Activated naive CD8-positive, alpha-beta T cell treated with anti-CD3 and anti-CD28 coated beads, Interleukin-2, amount 10 ng/mL, durations not matched to agents 7 days and 5 days (primary cell): Measurements from ENCODE around the gene NPDC1. TPM values are rescaled to one million over a fixed set of nuclear protein-coding genes. Genes with fewer than 3 reads are reported as not detected.
"Not testable (repeated sequence)": the region's sequence is repeated elsewhere in the genome, so short reads cannot be mapped to it uniquely, and the experiment has no call there.

Experiments
- ATAC-seq: fragments of 150-1000 bp; cut with Tn5 transposase; one replicate; pipeline ENCODE4 v1.10.0; 2021; ENCODE audit warnings: low read depth, moderate library complexity
- POLR2A ChIA-PET: fragments of 350-600 bp; sonication (Branson Sonifier 250); formaldehyde crosslinking; loops from one replicate; lab custom pipeline; 2021; ENCODE audit warnings: antibody characterized with exemption; lab: Charles Lee
- DNase-seq: peaks from one replicate; pipeline ENCODE4 v3.0.0; 2021
- H3K27ac Mint-ChIP-seq: one replicate; pipeline ENCODE4 v1.8.0; 2022; ENCODE audit warnings: mild to moderate bottlenecking, mixed read lengths
- H3K27me3 Mint-ChIP-seq: one replicate; pipeline ENCODE4 v1.8.0; 2022; ENCODE audit warnings: mild to moderate bottlenecking, moderate library complexity, mixed read lengths
- H3K36me3 Mint-ChIP-seq: one replicate; pipeline ENCODE4 v1.8.0; 2021; ENCODE audit warnings: mild to moderate bottlenecking, mixed read lengths
- H3K4me1 Mint-ChIP-seq: one replicate; pipeline ENCODE4 v1.8.0; 2021; ENCODE audit warnings: mixed read lengths
- H3K4me3 Mint-ChIP-seq: one replicate; pipeline ENCODE4 v1.8.0; 2022; ENCODE audit warnings: mild to moderate bottlenecking, moderate library complexity, mixed read lengths
- H3K9me3 Mint-ChIP-seq: one replicate; pipeline ENCODE4 v1.8.0; 2021; ENCODE audit warnings: mixed read lengths
- total RNA-seq, 2 experiments: library from RNA; stranded (reverse); gene quantifications; one replicate each; pipeline ENCODE4 v1.2.3, GENCODE V29; 2021

The NPDC1 gene
- total RNA-seq, 2 experiments from 2014 or later = 22.4 to 27.0 TPM

DNA sequence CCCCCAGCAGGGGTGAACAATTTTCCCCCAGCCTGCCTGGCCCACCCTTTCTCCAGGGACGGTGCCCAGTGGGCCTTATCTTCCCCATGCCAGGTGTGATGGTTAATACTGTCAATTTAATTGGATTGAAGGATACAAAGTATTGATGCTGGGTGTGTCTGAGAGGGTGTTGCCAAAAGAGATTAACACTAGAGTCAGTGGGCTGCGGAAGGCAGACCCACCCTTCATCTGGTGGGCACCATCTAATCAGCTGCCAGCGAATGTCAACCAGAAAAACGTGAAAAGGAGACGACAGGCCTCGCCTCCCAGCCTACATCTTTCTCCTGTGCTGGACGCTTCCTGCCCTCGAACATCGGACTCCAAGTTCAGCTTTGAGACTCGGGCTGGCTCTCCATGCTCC, 8.5 kb downstream of the NPDC1 start:
- no peaks in the 10 kb centered on the region for H3K9me3 Mint-ChIP-seq
- H3K27ac Mint-ChIP-seq = no peak overlapping the region
- ATAC-seq (no peak), DNase-seq (no peak)
- H3K36me3 Mint-ChIP-seq = no peaks in the 10 kb centered on the region
- H3K4me1 Mint-ChIP-seq = peaks cover 8% of the 10 kb centered on the region
- no peaks in the 10 kb centered on the region for H3K27me3 Mint-ChIP-seq
- H3K4me3 Mint-ChIP-seq = no peak overlapping the region
- POLR2A ChIA-PET = interaction anchor here (1.3 kb wide), 1 partner anchor 21 kb away, joined by 3 read pairs; no protein-coding TSS in a partner anchor

DNA sequence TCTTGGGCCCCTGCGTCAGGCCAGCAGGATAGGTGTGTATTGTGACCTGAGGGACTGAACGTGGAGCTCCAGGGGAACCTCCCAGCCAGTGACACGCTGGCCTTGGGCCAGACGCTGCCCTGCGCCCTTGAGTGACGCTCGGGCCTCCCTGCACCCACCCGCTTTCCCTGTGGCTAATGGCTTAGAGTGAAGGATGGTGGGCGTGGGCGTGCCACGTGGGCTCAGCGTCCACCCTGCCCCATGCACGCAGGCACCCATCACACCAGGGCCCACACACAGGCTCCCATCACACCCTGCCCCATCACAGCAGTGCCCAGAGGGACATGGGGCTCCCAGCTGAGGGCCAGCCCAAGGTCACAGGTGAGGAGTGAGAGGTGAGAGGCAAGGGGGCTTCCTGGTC, 8.9 kb downstream of the NPDC1 start:
- no peak for ATAC-seq
- no peak overlapping the region for H3K27ac Mint-ChIP-seq
- H3K36me3 Mint-ChIP-seq = no peaks in the 10 kb centered on the region
- POLR2A ChIA-PET = interaction anchor here (0.6 to 1.3 kb wide), 3 partner anchors 9 to 89 kb away, joined by 3 to 4 read pairs (median 3); no protein-coding TSS in a partner anchor
- no peaks in the 10 kb centered on the region for H3K27me3 Mint-ChIP-seq
- H3K4me1 Mint-ChIP-seq = peaks cover 9% of the 10 kb centered on the region
- H3K9me3 Mint-ChIP-seq = no peaks in the 10 kb centered on the region
- no peak for DNase-seq
- H3K4me3 Mint-ChIP-seq = no peak overlapping the region

DNA sequence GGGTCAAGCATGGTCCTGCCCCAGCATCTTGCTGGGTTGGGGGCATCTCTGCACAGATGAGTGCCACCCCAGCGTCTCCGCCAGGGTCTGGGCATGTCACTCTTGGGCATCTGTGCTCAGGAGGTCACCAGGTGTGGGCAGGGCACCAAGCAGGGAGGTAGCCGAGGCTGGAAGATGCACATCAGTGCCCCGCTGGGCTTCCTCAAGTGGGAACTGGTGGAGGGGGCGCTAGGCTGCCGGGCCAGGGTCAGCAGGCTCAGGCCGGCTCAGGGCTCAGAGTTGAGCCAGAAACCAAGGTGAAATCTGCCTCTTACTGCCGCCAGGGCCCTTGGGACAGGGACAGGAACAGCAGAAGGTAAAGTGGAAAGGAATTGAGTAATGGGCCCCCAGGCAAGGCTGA, 10.0 kb downstream of the NPDC1 start:
- no peak overlapping the region for H3K4me3 Mint-ChIP-seq
- peaks cover 13% of the 10 kb centered on the region for H3K4me1 Mint-ChIP-seq
- no peak for ATAC-seq
- H3K27ac Mint-ChIP-seq = no peak overlapping the region
- no peaks in the 10 kb centered on the region for H3K36me3 Mint-ChIP-seq
- POLR2A ChIA-PET = interaction anchor here (0.7 to 2.4 kb wide), 4 partner anchors 34 to 154 kb away, joined by 3 to 15 read pairs (median 6); partner anchors contain the start of gene SAPCD2
- DNase-seq = no peak
- no peaks in the 10 kb centered on the region for H3K27me3 Mint-ChIP-seq
- no peaks in the 10 kb centered on the region for H3K9me3 Mint-ChIP-seq

DNA sequence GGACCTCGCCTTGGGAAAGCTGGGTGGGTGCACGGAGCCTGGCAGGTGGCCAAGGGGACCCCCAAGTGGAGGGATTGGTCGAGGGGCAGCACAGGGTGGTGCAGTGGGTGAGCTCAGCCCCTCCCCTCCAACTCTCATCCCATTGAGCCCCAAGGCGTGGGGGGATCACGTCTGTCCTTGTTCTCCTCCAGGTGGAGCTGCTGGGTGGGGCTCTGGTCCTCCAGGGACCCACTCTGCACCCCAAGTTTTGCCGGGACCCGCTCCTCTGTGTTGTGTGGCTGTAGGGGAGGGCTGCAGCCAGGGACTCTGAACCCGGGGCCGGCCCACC, 10.5 kb downstream of the NPDC1 start:
- Mint-ChIP-seq H3K9me3 (no peaks in the 10 kb centered on the region), H3K27me3 (no peaks in the 10 kb centered on the region), H3K36me3 (no peaks in the 10 kb centered on the region), H3K4me1 (peaks cover 18% of the 10 kb centered on the region), H3K4me3 (no peak overlapping the region), H3K27ac (peak overlapping the region; percentile 79)
- no peak for DNase-seq
- POLR2A ChIA-PET = interaction anchor here (0.7 to 2.4 kb wide), 17 partner anchors 9 to 247 kb away, joined by 3 to 15 read pairs (median 4); partner anchors contain the start of genes CLIC3, FBXW5 and SAPCD2
- ATAC-seq = no peak

DNA sequence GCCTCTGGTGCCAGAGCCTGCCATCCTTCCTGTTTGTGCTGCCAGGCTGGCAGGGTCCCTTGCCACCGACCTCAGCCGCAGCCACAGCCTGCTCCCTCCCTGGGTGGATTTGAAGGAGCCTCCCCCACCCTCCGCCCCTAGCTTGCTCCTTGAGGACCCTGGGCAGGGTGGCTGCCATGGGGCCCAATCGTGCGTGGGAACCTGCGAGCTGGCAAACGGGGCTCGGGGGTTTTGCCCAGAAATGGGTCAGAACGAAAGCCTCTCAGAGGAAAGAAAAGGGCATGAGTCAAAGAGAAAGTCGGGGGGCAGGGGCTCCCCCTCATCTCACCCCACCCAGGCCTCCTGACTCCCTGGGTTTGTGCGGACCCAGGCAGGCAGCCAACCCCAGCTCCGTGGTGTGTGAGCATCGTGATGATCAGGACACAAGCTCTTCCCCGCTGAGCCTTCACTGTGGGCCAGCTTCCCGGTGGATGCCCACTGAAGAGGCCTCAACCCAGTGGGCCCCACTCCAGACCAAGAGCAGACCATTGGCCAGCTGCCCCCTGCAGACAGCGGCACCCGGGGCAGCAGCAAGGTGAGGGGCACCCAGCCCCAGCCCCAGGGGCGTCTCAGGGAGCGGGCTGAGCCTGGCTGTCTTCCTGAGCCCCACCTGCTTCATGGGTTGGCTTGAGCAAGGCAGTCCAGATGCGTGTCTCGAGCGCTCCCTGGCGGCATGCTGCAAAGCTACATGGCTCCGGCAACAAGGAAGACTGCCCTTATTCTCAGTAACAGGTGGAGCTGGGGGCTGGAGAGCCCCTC, 11.1 kb downstream of the NPDC1 start:
- peak; percentile 87 for ATAC-seq
- H3K36me3 Mint-ChIP-seq = no peaks in the 10 kb centered on the region
- DNase-seq = peak; percentile 92
- peak overlapping the region; percentile 55 for H3K4me3 Mint-ChIP-seq
- POLR2A ChIA-PET = interaction anchor here (0.7 to 2.4 kb wide), 17 partner anchors 8 to 246 kb away, joined by 3 to 15 read pairs (median 4); partner anchors contain the start of genes CLIC3, FBXW5 and SAPCD2
- no peaks in the 10 kb centered on the region for H3K9me3 Mint-ChIP-seq
- H3K27ac Mint-ChIP-seq = peak overlapping the region; percentile 79
- peaks cover 20% of the 10 kb centered on the region for H3K4me1 Mint-ChIP-seq
- H3K27me3 Mint-ChIP-seq = no peaks in the 10 kb centered on the region

DNA sequence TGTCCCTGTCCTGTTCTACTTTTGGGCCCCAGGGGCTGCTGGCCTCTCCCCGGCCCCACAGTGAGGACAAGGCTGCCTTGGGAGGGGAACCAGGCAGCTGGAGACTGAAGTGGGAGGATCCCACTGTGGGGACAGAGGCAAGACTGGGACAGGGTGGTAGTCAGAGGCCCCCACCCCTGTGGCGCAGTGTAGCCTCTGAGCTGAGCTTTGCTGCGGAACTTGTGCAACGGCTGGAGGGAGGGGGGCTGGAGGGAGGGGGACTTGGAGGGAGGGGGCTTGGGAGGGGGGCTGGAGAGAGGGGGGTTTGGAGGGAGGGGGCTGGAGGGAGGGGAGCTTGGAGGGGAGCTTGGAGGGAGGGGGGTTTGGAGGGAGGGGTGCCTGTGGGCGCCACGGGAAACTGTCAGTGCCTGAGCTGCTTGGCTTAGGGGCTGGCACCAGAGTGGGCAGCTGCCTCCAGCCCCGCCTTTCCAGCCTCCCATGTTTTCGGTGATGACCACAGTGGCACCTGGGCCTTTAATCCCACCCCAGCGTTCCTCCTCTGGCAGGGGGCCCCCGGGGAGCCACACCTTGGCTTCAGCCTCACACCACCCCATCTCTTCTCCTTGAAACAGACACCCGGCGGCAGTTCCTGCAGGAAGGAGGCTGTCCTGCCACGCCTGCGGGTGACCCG, 11.8 kb downstream of the NPDC1 start:
- Mint-ChIP-seq H3K27me3 (no peaks in the 10 kb centered on the region), H3K4me3 (peak overlapping the region; percentile 55), H3K27ac (peak overlapping the region; percentile 79), H3K9me3 (no peaks in the 10 kb centered on the region), H3K36me3 (no peaks in the 10 kb centered on the region), H3K4me1 (peaks cover 25% of the 10 kb centered on the region)
- POLR2A ChIA-PET = interaction anchor here (0.9 to 2.4 kb wide), 13 partner anchors 13 to 244 kb away, joined by 3 to 15 read pairs (median 4); partner anchors contain the start of genes CLIC3 and FBXW5
- ATAC-seq = peak; percentile 2
- no peak for DNase-seq

DNA sequence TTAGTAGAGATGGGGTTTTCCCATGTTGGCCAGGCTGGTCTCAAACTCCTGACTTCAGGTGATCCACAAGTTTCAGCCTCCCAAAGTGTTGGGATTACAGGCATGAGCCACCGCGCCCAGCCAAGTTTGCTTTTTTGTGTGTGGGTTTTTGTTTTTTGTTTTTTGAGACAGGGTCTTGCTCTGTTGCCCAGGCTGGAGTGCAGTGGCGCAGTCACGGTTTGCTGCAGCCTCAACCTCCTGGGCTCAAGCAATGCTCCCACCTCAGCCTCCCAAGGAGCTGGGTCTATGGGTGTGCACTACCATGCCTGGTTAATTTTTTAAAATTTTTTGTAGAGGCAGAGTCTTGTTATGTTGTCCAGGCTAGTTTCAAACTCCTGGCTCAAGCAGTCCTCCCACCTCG, 12.5 kb downstream of the NPDC1 start:
- DNase-seq, H3K27ac Mint-ChIP-seq, H3K4me3 Mint-ChIP-seq, H3K27me3 Mint-ChIP-seq, H3K9me3 Mint-ChIP-seq, ATAC-seq, H3K36me3 Mint-ChIP-seq: not testable (repeated sequence)
- POLR2A ChIA-PET = interaction anchor here (0.6 to 2.4 kb wide), 2 partner anchors 19 to 86 kb away, joined by 3 to 15 read pairs; no protein-coding TSS in a partner anchor
- H3K4me1 Mint-ChIP-seq = peaks cover 27% of the 10 kb centered on the region

DNA sequence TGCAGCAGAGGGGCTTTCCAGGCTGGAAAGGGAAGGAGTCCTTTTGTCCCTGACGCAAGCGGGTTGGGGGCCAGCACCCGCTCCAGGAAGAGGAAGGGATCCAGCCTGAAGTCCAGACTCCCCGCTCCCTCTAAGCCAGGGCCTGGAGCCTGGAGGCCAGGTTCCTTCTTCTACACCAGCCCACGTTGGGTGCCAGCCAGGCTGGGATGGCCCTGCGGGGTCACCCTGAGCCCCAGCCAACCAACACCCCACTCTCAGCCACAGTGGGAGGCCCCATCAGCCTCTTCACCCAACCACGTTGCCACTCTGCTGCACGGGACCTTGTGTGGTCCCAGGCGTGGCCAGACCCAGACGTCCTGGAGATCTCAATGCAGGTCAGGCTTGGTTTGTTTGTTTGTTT, 13.1 kb downstream of the NPDC1 start:
- Mint-ChIP-seq H3K9me3 (no peaks in the 10 kb centered on the region), H3K27ac (no peak overlapping the region), H3K27me3 (no peaks in the 10 kb centered on the region), H3K4me3 (no peak overlapping the region), H3K4me1 (peaks cover 27% of the 10 kb centered on the region), H3K36me3 (no peaks in the 10 kb centered on the region)
- DNase-seq (no peak), ATAC-seq (no peak)
- POLR2A ChIA-PET = no interaction called here

DNA sequence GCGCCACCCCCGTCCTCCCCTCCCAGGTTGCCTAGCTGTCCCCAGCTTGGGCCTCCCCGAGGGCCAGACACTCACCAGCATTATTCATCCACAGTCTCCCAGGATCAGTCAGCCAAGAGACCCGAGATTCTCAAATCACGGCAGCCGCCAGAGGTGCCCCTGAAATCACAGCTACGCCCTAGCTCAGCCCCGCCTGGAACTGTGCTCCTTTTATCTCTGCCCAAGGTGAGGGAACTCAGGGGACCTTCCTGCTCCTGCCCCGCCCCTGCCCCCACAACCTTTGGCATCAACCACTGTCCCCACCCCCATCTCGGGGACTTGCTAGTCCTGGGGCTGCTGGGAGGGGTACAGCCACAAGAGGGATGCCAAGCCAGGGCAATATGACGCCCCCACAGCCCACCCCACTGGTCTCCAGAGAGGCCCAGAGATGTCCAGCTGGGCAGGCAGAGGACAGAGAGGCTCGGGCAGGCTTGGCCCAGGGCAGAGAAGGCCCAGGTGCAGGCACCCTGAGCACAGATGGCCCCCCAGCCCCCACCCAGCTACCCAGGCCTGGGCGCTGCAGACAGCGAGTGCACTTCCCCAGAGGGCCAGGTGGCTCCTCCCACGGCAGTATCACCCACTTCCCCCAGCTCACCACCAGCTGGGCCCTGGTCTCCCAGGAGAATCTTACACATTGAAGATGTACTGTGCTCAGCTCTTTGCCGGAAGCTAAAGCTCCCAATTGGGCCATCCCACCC, 13.9 kb downstream of the NPDC1 start, which contains the start of gene FUT7:
Gene FUT7 (minus strand): TSS at position 185 of the 737 bp plus-strand sequence. CDS start 97 bp downstream, at position 88.
- Mint-ChIP-seq H3K36me3 (no peaks in the 10 kb centered on the region), H3K27me3 (peaks cover 2% of the 10 kb centered on the region), H3K9me3 (no peaks in the 10 kb centered on the region), H3K4me1 (peaks cover 30% of the 10 kb centered on the region), H3K27ac (no peak within 1 kb of the TSS), H3K4me3 (peak within 1 kb of the TSS; percentile 39)
- POLR2A ChIA-PET = interaction anchor here (0.6 to 1.1 kb wide), 4 partner anchors 38 to 304 kb away, joined by 3 to 7 read pairs (median 4); partner anchors contain the start of genes PAXX and SAPCD2
- DNase-seq (no peak), ATAC-seq (no peak)

DNA sequence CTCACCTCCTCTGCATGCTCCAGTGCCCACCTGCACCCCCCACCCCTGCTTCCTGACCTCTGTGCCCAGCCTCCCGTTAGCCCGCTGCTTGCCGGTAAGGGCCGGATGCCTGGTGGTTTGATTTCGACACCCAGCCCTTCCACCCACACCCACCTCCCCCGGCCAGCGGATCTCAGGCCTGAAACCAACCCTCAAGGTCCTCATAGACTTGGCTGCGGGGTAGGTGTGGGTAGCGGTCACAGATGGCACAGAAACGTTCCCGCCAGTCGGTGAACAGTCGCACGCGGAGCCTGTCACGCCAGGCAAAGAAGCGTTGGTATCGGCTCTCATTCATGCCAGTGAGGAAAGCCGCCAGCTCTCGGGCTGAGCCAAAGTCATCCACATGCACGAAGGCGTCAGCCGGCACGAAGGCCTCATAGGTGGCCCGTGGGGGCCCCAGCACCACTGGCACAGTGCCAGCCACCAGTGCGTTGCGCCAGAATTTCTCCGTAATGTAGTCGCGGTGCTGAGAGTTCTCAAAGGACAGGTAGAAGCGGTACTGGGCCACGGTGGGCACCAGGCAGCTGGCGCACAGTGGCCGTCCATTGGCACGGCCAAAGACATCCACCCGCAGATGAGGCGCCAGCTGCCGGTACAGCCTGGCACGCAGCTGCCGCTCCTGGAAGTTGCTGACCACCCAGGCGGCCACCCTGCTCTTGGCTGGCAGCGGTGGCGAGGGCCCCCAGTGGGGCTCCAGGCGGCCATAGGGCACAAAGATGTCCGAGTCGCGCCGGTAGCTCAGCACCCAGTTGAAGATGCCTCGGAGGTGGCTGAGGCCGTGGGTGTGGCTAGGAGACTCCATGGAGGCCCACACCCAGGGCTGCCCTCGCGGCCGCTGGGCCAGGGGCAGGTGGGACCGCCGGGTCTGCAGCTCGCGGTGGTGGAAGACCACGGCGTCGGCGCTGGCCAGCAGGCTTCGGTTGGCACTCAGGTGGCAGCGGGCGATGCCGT, 15.1 kb downstream of the NPDC1 start:
- Mint-ChIP-seq H3K27me3 (peaks cover 2% of the 10 kb centered on the region), H3K4me1 (peaks cover 33% of the 10 kb centered on the region), H3K27ac (peak overlapping the region; percentile 65), H3K4me3 (peak overlapping the region; percentile 48), H3K9me3 (no peaks in the 10 kb centered on the region), H3K36me3 (no peaks in the 10 kb centered on the region)
- ATAC-seq = no peak
- peak; percentile 54 for DNase-seq
- POLR2A ChIA-PET = interaction anchor here (1.1 to 1.7 kb wide), 2 partner anchors 99 to 302 kb away, joined by 3 to 5 read pairs; no protein-coding TSS in a partner anchor

DNA sequence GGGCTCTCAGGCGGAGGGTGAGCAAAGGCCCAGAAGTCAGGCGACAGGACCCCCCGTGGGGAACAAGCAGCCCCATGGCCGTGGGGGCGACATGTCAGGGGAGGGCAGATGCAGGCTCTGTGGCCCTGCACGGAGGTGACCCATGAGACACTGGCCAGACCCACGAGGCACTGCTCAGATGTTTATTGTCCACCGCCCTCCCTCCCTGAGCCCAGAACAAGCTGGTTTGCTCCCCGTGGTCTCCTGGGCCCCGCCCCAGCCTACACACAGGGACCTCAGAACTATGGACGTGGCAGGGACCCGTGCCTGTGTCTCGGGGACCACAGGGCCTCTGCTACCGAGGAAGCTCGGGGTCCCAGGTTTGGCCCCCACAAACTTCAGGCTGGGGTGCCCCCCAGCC, 16.0 kb downstream of the NPDC1 start:
- Mint-ChIP-seq H3K27ac (peak overlapping the region; percentile 65), H3K27me3 (peaks cover 2% of the 10 kb centered on the region), H3K4me1 (peaks cover 31% of the 10 kb centered on the region), H3K9me3 (no peaks in the 10 kb centered on the region), H3K4me3 (peak overlapping the region; percentile 74), H3K36me3 (no peaks in the 10 kb centered on the region)
- no peak for ATAC-seq
- DNase-seq = no peak
- POLR2A ChIA-PET = interaction anchor here (1.3 to 2.4 kb wide), 4 partner anchors 40 to 211 kb away, joined by 3 to 6 read pairs (median 4); partner anchors contain the start of genes MAN1B1, SAPCD2 and TUBB4B
